Right lobe of liver (tissue), 4 donors: ENCODE data around the gene BRAP.
"Not testable (repeated sequence)": the region's sequence is repeated elsewhere in the genome, so short reads cannot be mapped to it uniquely, and the experiment has no call there.

ENCODE experiments used
- POLR2A ChIP-seq: fragments of 450-650 bp; IDR thresholded peaks from one replicate; pipeline ENCODE4 v1.6.1; 2017; ENCODE audit warnings: antibody characterized with exemption, mild to moderate bottlenecking
- TF ChIP-seq, protein P1 (sequence below), 4 donors: fragments of 200-600 bp in 3 of 4; fragments of 450-650 bp in 1 of 4; IDR thresholded peaks; one replicate each; pipeline versions ENCODE4 v1.5.1 to v1.8.0; 2016 to 2022; ENCODE audit warnings: antibody characterized with exemption in 4 of 4, mild to moderate bottlenecking in 2 of 4
- donor health status: DM: no; HTN: no; CAD: no.
- donor health status: DM: no; HTN: no; CAD: no.
- donor health status: DM: no; HTN: yes; CAD: no.

DNA sequence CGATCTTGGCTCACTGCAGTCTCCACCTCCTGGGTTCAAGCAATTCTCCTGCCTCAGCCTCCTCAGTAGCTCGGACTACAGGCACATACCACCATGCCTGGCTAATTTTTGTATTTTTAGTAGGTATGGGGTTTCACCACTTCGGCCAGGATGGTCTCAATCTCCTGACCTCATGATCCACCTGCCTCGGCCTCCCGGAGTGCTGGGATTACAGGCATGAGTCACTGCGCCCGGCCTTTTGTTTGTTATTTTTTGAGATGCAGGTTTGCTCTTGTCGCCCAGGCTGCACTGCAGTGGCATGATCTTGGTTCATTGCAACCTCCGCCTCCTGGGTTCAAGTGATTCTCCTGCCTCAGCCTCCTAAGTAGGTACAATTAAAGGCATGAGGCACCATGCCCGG, 33.6 kb upstream of the BRAP start:
- TF ChIP-seq, protein P1, sequence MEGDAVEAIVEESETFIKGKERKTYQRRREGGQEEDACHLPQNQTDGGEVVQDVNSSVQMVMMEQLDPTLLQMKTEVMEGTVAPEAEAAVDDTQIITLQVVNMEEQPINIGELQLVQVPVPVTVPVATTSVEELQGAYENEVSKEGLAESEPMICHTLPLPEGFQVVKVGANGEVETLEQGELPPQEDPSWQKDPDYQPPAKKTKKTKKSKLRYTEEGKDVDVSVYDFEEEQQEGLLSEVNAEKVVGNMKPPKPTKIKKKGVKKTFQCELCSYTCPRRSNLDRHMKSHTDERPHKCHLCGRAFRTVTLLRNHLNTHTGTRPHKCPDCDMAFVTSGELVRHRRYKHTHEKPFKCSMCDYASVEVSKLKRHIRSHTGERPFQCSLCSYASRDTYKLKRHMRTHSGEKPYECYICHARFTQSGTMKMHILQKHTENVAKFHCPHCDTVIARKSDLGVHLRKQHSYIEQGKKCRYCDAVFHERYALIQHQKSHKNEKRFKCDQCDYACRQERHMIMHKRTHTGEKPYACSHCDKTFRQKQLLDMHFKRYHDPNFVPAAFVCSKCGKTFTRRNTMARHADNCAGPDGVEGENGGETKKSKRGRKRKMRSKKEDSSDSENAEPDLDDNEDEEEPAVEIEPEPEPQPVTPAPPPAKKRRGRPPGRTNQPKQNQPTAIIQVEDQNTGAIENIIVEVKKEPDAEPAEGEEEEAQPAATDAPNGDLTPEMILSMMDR (IDR thresholded peaks at IDR 0.05) = not testable (repeated sequence)
- not testable (repeated sequence) for TF ChIP-seq POLR2A
